HepG2 (cell line): Measurements from ENCODE around the gene TMEM134. TPM values are rescaled to one million over a fixed set of nuclear protein-coding genes. Genes with fewer than 3 reads are reported as not detected.

ENCODE experiments used
- E2F5 ChIP-seq: sonication (generic); formaldehyde crosslinking; conservative IDR thresholded peaks from 2 replicates; pipeline ENCODE4 v1.4.0; 2020; ENCODE audit warnings: missing genetic modification reagents
- EEA1 ChIP-seq: sonication (generic); formaldehyde crosslinking; IDR thresholded peaks from 2 replicates; pipeline ENCODE4 v1.5.1; 2020; ENCODE audit warnings: mild to moderate bottlenecking, missing genetic modification reagents, borderline replicate concordance
- HNF4G ChIP-seq, 2 experiments: sonication (generic) in 1 of 2; formaldehyde crosslinking in 1 of 2; IDR thresholded peaks; 2 replicates each; pipeline versions ENCODE4 v1.4.0 to v1.6.1; 2011 to 2020; ENCODE audit warnings: borderline replicate concordance in 2 of 2, low read depth in 2 of 2, mild to moderate bottlenecking in 2 of 2, low read length in 1 of 2, missing genetic modification reagents in 1 of 2, moderate library complexity in 1 of 2
- HNRNPUL1 ChIP-seq: fragments of 200-400 bp; formaldehyde crosslinking; IDR thresholded peaks from 2 replicates; pipeline ENCODE4 v1.6.1; 2017; ENCODE audit warnings: low read depth, mild to moderate bottlenecking, low read length, moderate library complexity
- KMT2B ChIP-seq: IDR thresholded peaks from 2 replicates; pipeline ENCODE4 v1.6.1; 2016; ENCODE audit warnings: missing genetic modification reagents, missing compliant biosample characterization
- MTF1 ChIP-seq: sonication (generic); formaldehyde crosslinking; IDR thresholded peaks from 2 replicates; pipeline ENCODE4 v1.5.0; 2020; ENCODE audit warnings: missing genetic modification reagents
- MXI1 ChIP-seq: IDR thresholded peaks from 3 replicates; pipeline ENCODE4 v1.6.1; 2012; ENCODE audit warnings: low read depth, low read length, inconsistent platforms, borderline replicate concordance
- REST ChIP-seq, 2 experiments: IDR thresholded peaks; 2 replicates each; pipeline ENCODE4 v1.6.1; 2011 to 2012; ENCODE audit warnings: low read length in 2 of 2, borderline replicate concordance in 1 of 2, low read depth in 1 of 2, mild to moderate bottlenecking in 1 of 2, moderate library complexity in 1 of 2
- SKI ChIP-seq: fragments of 450-650 bp; IDR thresholded peaks from one replicate; pipeline ENCODE4 v1.6.1; 2018; ENCODE audit warnings: mild to moderate bottlenecking; ENCODE audit not compliant: partially characterized antibody
- SNRNP70 ChIP-seq: fragments of 200-400 bp; formaldehyde crosslinking; IDR thresholded peaks from 2 replicates; pipeline ENCODE4 v1.6.1; 2017; ENCODE audit warnings: mild to moderate bottlenecking, low read depth, low read length, moderate library complexity
- ZBTB43 ChIP-seq: sonication (generic); formaldehyde crosslinking; conservative IDR thresholded peaks from 2 replicates; pipeline ENCODE4 v1.4.0; 2020; ENCODE audit warnings: missing genetic modification reagents
- ZFYVE20 ChIP-seq: sonication (generic); formaldehyde crosslinking; IDR thresholded peaks from 2 replicates; pipeline ENCODE4 v1.8.0; 2023; ENCODE audit warnings: low read depth, mild to moderate bottlenecking, moderate library complexity, missing genetic modification reagents, borderline replicate concordance
- ZNF530 ChIP-seq: sonication (generic); formaldehyde crosslinking; IDR thresholded peaks from 2 replicates; pipeline ENCODE4 v1.5.0; 2020; ENCODE audit warnings: low read depth, mild to moderate bottlenecking, missing genetic modification reagents
- ZNF570 ChIP-seq: sonication (generic); formaldehyde crosslinking; IDR thresholded peaks from 2 replicates; pipeline ENCODE4 v1.4.0; 2020; ENCODE audit warnings: mild to moderate bottlenecking, missing genetic modification reagents, borderline replicate concordance
- ZNF672 ChIP-seq: sonication (generic); formaldehyde crosslinking; IDR thresholded peaks from 2 replicates; pipeline ENCODE4 v1.8.1; 2022; ENCODE audit warnings: missing genetic modification reagents
- ZNF75D ChIP-seq: sonication (generic); formaldehyde crosslinking; IDR thresholded peaks from 2 replicates; pipeline ENCODE4 v1.8.1; 2023; ENCODE audit warnings: missing genetic modification reagents, mild to moderate bottlenecking, borderline replicate concordance
- polyA plus RNA-seq, 8 experiments: library from polyadenylated mRNA; depleted of rRNA in 3 of 8; stranded (reverse) in 7 of 8; unstranded in 1 of 8; fragments of >200 nt; fragmentation: Illumina TruSeq in 4 of 8; extraction: Trizol in 4 of 8; gene quantifications; 2 replicates each; pipeline versions ENCODE4 v1.2.1 to v1.2.3, GENCODE V29; 2011 to 2016; ENCODE audit warnings: low read depth in 4 of 8, missing spikeins in 1 of 8, mixed read lengths in 1 of 8; ENCODE audit not compliant: insufficient read depth in 1 of 8
- total RNA-seq, 5 experiments: library from RNA; depleted of rRNA; stranded (reverse); fragments of >200 nt; fragmentation: Illumina TruSeq; extraction: Trizol; gene quantifications; 2 replicates each; pipeline ENCODE4 v1.2.3, GENCODE V29; 2016; ENCODE audit warnings: low read depth in 1 of 5
- TF ChIP-seq, protein P1 (sequence below): sonication (generic); formaldehyde crosslinking; conservative IDR thresholded peaks from 2 replicates; pipeline ENCODE4 v1.8.0; 2022; ENCODE audit warnings: missing genetic modification reagents

Gene TMEM134
- total and polyA plus RNA-seq, 2 of the 13 experiments (the other 11 are each of a cell fraction or from before 2014, with no cell fraction given): 6.9 to 26.9 TPM

DNA sequence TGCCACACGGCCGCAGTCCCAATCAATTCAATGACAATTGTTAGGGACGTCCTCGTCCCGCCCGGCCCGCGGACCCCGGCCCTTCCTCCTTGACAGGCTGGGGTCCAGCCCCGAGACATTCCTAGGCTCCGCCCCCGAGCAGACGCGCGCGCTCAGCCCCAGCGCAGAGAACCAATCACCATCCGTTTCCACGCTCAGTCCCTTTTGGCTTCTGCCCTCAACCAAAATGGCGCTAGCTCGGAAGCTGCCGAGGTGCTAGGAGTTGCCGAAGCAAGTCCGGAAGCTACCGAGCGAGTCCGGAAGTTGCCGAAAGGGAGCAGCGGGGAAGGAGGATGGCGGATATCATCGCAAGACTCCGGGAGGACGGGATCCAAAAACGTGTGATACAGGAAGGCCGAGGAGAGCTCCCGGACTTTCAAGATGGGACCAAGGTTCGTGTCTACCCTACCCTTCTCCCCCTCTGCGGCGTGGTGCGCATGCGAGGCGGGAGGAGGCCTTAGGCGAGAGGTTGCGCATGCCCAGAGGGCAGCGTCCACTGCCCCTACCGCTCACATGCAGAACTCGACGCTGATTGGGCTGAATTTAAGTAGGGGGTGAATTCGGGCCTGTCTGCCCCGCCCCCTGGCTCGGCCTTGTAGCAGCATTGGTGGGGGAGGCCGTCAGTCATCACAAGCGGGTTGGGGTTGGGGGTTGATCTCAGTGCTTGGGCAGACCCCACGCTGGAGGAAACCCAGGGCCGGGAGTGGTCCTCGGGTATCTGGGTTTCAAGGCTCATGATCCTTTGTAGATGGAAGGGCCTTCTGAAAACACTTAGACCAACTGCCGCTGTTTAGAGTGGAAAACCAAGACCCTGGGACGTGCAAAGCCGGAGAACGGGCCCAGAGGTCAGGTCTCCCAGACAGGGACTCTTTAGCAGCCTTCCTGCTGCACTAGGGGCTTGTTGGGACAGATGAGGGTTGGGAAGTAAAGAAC lies 14.1 kb upstream of the TMEM134 start, which contains the start of gene AIP (continued):
- TF ChIP-seq MTF1 (CRISPR knock-in tag) (no peak; the same call in 1 of the 2 replicates), HNRNPUL1 (no peak), ZBTB43 (CRISPR knock-in tag) (no peak; the same call in 1 of the 2 replicates), HNF4G (IDR thresholded peaks at IDR 0.05; ENCODE audit: borderline replicate concordance, low read depth, low read length) (peak; percentile 71), HNF4G (CRISPR knock-in tag; IDR thresholded peaks at IDR 0.05; ENCODE audit: borderline replicate concordance, low read depth) (peak; percentile 75; the same call in 1 of the 2 replicates), ZNF530 (CRISPR knock-in tag) (peak; percentile 91; the same call in 1 of the 2 replicates), ZNF672 (CRISPR knock-in tag) (no peak; the same call in 1 of the 2 replicates), EEA1 (peak; percentile 94; the same call in 1 of the 2 replicates), E2F5 (CRISPR knock-in tag) (peak; percentile 68), ZFYVE20 (no peak), ZNF75D (CRISPR knock-in tag) (peak; percentile 97; the same call in 1 of the 2 replicates), KMT2B (CRISPR knock-in tag) (peak; percentile 81), MXI1 (peak; percentile 47; the same call in 1 of the 3 replicates), ZNF570 (CRISPR knock-in tag) (peak; percentile 51), SKI (no peak), REST (IDR thresholded peaks at IDR 0.05; ENCODE audit: borderline replicate concordance in 1 of 2, low read depth in 1 of 2, low read length in 2 of 2) (no peak), SNRNP70 (no peak)
- TF ChIP-seq, protein P1, sequence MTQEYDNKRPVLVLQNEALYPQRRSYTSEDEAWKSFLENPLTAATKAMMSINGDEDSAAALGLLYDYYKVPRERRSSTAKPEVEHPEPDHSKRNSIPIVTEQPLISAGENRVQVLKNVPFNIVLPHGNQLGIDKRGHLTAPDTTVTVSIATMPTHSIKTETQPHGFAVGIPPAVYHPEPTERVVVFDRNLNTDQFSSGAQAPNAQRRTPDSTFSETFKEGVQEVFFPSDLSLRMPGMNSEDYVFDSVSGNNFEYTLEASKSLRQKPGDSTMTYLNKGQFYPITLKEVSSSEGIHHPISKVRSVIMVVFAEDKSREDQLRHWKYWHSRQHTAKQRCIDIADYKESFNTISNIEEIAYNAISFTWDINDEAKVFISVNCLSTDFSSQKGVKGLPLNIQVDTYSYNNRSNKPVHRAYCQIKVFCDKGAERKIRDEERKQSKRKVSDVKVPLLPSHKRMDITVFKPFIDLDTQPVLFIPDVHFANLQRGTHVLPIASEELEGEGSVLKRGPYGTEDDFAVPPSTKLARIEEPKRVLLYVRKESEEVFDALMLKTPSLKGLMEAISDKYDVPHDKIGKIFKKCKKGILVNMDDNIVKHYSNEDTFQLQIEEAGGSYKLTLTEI (CRISPR knock-in tag): no peak
